CD4-positive, alpha-beta T cell treated with Interleukin-10 for 1 hour (primary cell): ENCODE results near the gene NKPD1.

Experiments
- DNase-seq: peaks from one replicate; pipeline ENCODE4 v3.0.0-alpha.2; 2020

The NKPD1 gene

DNA sequence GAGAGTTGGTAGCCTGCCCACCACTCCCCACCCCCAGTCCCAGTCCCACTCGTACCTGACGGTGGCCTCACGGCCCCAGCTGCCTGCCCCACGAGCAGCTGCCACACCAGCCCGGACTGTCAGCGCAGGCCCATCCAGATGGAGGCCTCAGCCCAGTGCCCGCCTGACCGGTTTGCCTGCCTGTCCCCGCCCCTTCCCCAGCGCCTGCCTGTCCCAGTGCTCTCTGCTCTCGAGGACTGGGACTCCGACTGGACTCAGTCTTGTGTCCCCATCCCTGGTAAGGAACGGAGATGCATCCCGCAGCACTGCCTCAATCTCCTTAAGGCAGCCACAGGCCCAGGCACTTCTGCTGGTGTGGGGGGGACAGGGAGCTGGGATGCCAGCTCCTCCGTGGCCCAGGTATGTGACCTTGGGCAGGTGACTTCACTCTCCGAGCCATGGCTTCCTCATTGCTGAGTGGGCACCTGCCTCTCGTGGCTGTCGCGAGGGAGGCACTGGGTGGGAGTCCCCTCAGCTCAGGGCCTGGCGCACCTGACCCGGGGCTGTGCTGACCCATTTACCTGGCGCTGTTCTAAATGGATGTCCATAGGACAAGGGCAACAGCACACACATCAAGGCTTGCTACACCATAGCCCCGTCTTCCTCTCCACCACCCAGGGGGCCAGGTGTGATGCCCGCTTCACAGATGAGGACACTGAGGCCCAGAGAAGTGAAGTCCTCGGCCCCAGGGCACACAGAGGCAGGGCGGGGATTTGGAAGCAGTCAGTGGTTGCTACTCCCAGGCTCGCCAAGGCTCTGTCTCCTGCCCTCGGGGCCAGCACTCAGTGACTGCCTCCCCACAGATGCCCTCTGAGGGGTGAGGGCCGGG, at the start of gene NKPD1:
Gene NKPD1 (minus strand): TSS at position 113 of the 868 bp plus-strand sequence. CDS start 832 bp downstream, outside the sequence.
- no peak for DNase-seq

GRCh38 chr19:45206328-45206727, 45.5 kb upstream of the NKPD1 start:
- DNase-seq, result no peak

DNA sequence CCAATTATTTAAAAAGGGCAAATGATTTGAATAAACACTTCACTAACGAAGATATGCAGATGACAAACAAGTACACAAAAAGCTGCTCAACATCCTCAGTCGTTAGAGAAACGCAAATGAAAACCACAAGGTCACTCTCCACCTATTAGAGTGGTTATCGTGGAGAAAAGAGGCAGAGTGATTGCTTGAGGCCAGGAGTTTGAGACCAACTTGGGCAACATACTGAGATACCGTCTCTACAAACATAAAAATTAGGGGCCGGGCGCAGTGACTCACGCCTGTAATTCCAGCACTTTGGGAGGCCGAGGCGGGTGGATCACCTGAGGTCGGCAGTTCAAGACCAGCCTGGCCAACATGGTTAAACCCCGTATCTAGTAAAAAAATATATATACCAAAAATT, 45.0 kb upstream of the NKPD1 start:
- DNase-seq, result no peak

- DNase-seq, result no peak
Observed at GRCh38 chr19:45202637-45203036, 41.9 kb upstream of the NKPD1 start.

DNA sequence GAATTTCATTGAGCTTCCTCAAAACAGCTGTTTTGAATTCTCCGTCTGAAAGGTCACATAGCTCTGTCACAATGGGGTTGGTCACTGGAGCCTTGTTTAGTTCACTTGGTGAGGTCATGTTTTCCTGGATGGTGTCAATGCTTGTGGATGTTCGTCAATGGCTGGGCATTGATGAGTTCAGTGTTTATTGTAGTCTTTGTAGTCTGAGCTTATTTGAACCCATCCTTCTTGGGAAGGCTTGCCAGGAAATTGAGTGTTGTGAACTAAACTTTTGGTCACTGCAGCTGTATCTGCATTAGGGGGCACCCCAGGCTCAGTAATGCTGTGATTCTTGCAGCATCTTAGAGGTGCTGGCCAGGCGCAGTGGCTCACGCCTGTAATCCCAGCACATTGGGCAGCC, 39.8 kb upstream of the NKPD1 start:
- DNase-seq, result no peak

DNA sequence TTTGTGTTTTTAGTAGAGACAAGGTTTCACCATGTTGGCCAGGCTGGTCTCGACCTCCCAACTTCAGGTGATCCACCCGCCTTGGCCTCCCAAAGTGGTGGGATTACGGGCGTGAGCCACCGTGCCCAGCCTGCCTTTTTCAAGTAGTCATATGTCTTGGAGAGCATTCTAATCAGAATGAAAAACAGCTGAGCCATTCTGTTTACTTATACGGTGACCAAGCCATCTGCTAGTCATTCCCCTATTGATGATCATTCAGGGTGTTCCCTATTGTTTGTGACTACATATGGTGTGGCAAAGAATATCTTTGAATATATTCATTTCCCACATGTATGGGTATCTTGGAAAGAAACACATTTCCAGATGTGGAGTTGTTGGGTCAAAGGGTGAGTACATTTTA, 35.0 kb upstream of the NKPD1 start:
- DNase-seq, result no peak

DNA sequence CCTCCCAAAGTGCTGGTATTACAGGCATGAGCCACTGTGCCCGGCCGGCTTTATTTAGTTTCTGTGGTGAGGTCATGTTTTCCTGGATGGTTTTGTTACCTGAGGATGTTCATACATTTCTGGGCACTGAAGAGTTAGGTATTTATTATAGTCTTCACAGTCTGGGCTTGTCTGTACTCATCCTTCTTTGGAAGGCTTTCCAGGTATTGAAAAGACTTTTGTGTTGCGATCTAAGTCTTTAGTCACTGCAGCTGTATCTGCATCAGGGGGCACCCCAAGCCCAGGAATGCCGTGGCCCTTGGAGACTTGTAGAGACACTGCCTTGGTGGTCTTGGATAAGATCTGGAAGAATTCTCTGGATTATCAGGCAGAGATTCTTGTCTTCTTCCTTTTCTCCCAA, 30.6 kb upstream of the NKPD1 start:
- DNase-seq, result no peak

- no peak for DNase-seq
Observed at GRCh38 chr19:45189971-45190370, 29.2 kb upstream of the NKPD1 start.

DNA sequence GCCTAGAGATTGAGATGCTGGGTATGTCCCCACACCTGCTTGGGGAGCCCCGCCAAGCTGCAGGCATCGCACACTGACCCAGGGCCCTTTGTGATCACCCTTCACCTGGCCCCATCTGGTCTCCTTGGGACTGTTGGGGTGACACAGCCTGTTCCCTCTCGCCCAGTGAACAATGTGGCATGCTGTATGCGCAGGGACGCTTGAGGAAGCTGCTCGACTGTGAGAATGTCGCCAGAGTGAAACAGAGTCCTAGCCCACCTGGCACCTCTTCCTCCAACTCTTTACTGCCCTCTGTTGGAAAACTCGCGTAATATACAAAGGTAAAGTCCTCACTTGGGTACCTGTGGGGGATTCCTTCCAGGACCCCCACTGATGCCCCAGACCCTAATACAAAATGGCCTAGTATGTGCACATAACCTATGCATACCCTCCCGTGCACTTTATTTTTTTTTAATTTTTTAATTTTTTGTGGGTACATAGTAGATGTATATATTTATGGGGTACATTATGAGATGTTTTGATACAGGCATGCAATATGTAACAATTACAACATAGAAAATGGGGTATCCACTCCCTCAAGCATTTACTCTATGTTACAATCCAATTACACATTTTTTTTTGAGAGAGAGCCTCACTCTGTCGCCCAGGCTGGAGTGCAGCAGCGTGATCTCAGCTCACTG, 26.8 kb upstream of the NKPD1 start:
- DNase-seq, result peak; percentile 62

- DNase-seq, result no peak
Observed at GRCh38 chr19:45186509-45187334, 25.9 kb upstream of the NKPD1 start.

DNA sequence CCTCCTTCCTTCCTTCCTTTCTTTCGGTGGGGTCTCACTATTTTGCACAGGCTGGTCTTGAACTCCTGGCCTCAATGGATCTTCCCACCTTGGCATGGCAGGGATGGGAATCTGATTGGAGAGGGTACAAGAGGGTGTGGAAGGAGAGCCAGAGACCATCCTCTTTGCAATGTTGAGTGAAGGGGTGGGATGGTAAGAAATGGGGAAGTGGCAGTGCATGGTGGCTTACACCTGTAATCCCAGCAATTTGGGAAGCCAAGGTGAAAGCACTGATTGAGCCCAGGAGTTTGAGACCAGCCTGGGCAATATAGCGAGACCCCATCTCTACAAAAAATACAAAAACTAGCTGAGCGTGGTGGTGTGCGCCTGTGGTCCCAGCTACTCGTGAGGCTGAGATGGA, 23.3 kb upstream of the NKPD1 start:
- no peak for DNase-seq

- DNase-seq, result no peak
Observed at GRCh38 chr19:45182758-45183157, 22.0 kb upstream of the NKPD1 start.

DNA sequence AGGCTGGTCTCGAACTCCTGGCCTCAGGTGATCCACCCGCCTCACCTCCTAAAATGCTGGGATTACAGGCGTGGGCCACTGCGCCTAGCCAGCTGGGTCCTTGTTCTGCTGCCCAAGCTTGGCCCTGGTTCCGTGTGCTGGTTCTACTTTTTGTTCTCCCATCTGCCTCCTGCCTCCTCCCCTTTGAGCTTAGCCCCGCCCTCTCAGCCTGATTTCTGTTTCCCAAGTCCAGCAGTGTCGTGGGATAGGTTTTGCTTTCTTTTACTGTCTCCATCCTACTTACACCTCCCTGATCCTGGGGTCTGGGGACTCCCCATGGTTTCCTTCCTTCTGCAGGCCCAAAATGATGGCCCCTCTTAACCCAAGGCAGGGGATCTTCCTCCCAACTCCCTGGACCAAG, 20.2 kb upstream of the NKPD1 start:
- DNase-seq, result no peak

- DNase-seq, result no peak
Observed at GRCh38 chr19:45179892-45180370, 19.1 kb upstream of the NKPD1 start.

GRCh38 chr19:45179072-45179891, 18.5 kb upstream of the NKPD1 start:
- peak; percentile 32 for DNase-seq

GRCh38 chr19:45178262-45179071, 17.7 kb upstream of the NKPD1 start, which contains the start of gene BLOC1S3:
Gene BLOC1S3 (plus strand): TSS chr19:45178784. CDS start chr19:45179297, 513 bp downstream.
- DNase-seq, result peak; percentile 100

DNA sequence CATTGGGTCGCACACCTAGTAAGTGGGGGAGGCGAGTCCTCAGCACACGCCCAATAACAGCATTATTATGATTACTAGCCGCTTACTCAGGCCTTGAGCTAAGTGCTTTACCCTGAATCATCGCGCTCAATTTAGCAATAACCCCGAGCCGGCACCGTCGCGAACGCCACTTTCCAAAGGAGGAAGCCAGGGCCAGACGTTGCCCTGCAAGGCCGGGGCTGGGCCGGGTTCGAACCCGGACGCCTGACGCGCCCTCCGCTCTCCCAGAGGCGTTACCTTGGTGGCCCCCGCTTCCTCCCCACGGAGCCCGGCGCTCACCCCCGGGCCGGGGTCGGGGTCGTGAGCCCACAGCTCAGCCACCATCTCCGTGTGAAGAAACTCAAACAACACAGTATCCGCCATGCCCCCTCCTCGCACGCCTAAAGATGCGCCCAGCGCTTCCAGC, 17.1 kb upstream of the NKPD1 start, which contains the start of gene TRAPPC6A:
Gene TRAPPC6A (minus strand): TSS at position 421 of the 445 bp plus-strand sequence. CDS start 19 bp downstream, at position 402.
- DNase-seq, result no peak

DNA sequence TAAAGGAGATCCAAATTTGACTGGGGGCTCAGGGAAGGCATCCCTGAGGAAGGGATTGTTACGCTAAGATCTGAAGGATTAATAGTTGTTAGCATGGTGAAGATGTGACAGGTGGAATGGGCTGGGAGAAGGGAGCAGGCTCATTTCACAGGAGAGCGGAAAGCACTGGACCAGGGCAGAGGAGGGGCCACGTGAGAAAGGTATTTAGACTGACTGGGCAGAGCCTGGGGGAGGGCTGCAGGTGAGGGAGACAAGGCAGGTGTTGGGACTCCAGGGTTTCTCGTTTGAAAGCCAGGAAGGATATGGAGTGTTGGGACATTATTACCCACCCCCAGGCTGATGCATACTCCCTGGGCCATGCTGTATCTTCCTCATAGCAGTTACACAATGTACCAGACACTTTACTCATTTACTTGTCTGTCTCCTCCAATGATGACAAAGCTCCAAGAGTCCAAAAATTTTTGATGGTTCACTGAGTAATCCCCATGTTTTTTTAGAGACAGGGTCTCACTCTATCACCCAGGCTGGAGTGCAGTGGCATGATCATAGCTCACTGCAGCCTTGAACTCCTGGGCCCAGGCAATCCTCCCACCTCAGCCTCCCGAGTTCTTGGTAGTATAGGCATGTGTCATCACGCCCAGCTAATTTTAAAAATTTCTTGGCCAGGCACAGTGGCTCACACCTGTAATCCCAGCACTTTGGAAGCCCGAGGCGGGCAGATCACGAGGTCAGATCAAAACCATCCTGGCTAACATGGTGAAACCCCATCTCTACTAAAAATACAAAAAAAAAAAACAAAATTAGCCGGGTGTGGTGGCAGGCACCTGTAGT, 14.9 kb upstream of the NKPD1 start:
- no peak for DNase-seq

GRCh38 chr19:45173816-45174215, 13.0 kb upstream of the NKPD1 start:
- DNase-seq, result no peak

DNA sequence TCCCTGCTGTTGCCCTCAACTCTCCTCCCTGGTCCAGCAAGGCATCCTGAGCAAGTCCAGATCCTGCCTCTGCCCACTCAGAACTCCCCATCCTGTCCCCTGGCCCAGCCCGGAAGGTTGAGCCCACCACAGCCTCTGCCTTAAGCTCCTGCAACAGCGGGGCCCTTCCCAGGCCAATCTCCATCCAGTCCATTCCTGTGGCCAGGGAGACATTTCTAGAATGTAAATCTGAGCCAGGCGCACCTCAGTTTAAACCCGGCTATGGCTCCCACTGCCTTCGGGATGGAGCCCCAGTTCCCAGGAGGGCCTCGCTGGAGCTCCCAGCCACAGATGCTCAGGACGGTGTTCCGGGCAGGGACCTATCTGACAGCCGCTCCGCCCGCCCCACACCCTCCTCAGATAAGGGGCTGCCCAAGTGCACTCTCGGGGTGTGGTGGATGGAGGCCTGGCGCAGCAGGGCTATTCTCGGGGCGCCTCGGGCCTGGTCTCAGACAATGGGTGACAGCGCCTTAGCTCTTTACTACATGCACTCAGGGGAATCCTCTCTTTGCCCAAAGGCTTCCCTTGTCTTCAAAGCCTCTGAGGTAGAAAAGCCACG, 11.9 kb upstream of the NKPD1 start:
- DNase-seq, result no peak
